OCI-LY7 (cell line): ENCODE data around the gene PURA.

Experiments used
- EZH2phosphoT487 ChIP-seq: fragments of 200-600 bp; sonication (generic); IDR thresholded peaks from 2 replicates; pipeline ENCODE4 v1.6.1; 2018; ENCODE audit warnings: low read depth, borderline replicate concordance, mild to moderate bottlenecking, mixed run types, antibody characterized with exemption, low read length, moderate library complexity, mixed read lengths
- TF ChIP-seq, protein P1 (sequence below): fragments of 200-600 bp; sonication (generic); conservative IDR thresholded peaks from 2 replicates; pipeline ENCODE4 v1.5.1; 2014; ENCODE audit warnings: mild to moderate bottlenecking, antibody characterized with exemption, low read length, moderate library complexity, mixed read lengths

DNA sequence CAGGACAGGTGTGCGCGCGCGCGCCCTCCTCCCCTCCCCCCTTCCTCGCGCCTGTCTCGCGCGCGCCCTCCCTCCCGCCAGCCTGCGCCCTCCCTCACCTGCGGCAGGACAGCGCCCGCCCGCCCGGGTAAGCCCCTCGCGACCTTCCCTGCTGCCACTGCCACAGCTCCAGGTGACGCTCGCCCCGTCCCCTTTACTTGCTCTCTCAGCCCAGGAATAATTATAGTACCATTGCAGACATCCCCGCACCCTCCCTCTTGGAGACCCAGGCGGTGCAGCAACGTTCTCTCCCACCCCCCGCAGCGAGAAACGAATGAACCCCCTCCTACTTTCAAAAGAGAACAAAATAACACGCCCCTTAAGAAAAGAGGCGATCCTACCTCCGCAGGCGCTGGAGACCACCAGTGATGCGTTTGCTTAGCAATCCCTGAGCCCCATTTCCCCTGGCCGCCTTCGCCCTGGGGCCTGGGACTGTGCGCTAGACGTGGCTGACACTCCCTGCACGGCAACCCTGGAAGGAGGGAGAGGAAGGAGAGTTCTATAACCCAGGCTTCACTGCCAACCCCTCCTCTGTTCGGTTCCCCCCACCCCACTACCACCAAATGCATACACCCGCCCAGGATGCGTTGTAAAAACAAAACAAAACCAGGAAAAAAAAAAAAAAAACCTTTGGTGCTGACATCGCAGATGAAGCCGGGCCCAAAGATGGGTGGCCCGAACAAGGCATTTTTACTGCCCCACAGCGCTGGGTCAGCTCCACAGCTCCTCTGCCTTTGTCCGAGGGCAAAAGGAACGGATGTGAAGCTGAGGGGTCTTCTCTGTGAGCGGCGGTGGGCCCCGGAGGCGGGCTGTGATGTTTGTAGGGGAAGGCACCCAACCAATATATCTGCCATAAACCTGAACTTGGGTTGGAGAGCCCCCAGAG, 5.6 kb upstream of the PURA start:
- TF ChIP-seq, protein P1, sequence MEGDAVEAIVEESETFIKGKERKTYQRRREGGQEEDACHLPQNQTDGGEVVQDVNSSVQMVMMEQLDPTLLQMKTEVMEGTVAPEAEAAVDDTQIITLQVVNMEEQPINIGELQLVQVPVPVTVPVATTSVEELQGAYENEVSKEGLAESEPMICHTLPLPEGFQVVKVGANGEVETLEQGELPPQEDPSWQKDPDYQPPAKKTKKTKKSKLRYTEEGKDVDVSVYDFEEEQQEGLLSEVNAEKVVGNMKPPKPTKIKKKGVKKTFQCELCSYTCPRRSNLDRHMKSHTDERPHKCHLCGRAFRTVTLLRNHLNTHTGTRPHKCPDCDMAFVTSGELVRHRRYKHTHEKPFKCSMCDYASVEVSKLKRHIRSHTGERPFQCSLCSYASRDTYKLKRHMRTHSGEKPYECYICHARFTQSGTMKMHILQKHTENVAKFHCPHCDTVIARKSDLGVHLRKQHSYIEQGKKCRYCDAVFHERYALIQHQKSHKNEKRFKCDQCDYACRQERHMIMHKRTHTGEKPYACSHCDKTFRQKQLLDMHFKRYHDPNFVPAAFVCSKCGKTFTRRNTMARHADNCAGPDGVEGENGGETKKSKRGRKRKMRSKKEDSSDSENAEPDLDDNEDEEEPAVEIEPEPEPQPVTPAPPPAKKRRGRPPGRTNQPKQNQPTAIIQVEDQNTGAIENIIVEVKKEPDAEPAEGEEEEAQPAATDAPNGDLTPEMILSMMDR: no peak
- no peak for TF ChIP-seq EZH2phosphoT487
